ENCODE measurements around the gene FABP2. TPM values are rescaled to one million over a fixed set of nuclear protein-coding genes. Genes with fewer than 3 reads are reported as not detected.
"Not testable (repeated sequence)": the region's sequence is repeated elsewhere in the genome, so short reads cannot be mapped to it uniquely, and the experiment has no call there.

Gene FABP2
- total RNA-seq = not detected

- DNase-seq = no peak
Observed at GRCh38 chr4:119321921-119322687, at the start of gene FABP2. TSS of gene FABP2 (minus strand) at chr4:119322138. CDS start at chr4:119322102, 36 bp downstream.

- not testable (repeated sequence) for DNase-seq
Observed at GRCh38 chr4:119370951-119371683, 49.2 kb upstream of the FABP2 start.

GRCh38 chr4:119370392-119370791 is 48.5 kb upstream of the FABP2 start:
- DNase-seq = peak; percentile 8

GRCh38 chr4:119366802-119367201 is 44.9 kb upstream of the FABP2 start:
- not testable (repeated sequence) for DNase-seq

- DNase-seq = not testable (repeated sequence)
Observed at GRCh38 chr4:119364203-119364602, 42.3 kb upstream of the FABP2 start.

- DNase-seq = not testable (repeated sequence)
Observed at GRCh38 chr4:119363372-119363771, 41.4 kb upstream of the FABP2 start.

- not testable (repeated sequence) for DNase-seq
Observed at GRCh38 chr4:119362413-119362812, 40.5 kb upstream of the FABP2 start.

GRCh38 chr4:119359873-119360272 is 37.9 kb upstream of the FABP2 start:
- not testable (repeated sequence) for DNase-seq

GRCh38 chr4:119356796-119357195 is 34.9 kb upstream of the FABP2 start:
- not testable (repeated sequence) for DNase-seq

- DNase-seq = not testable (repeated sequence)
Observed at GRCh38 chr4:119356041-119356440, 34.1 kb upstream of the FABP2 start.

- DNase-seq = not testable (repeated sequence)
Observed at GRCh38 chr4:119353364-119353763, 31.4 kb upstream of the FABP2 start.

GRCh38 chr4:119348169-119348568 is 26.2 kb upstream of the FABP2 start:
- DNase-seq = not testable (repeated sequence)

- not testable (repeated sequence) for DNase-seq
Observed at GRCh38 chr4:119343293-119343692, 21.4 kb upstream of the FABP2 start.

GRCh38 chr4:119339895-119340294 is 18.0 kb upstream of the FABP2 start:
- not testable (repeated sequence) for DNase-seq

- no peak for DNase-seq
Observed at GRCh38 chr4:119337010-119337409, 15.1 kb upstream of the FABP2 start.

GRCh38 chr4:119336332-119336979 is 14.5 kb upstream of the FABP2 start:
- DNase-seq = not testable (repeated sequence)

- no peak for DNase-seq
Observed at GRCh38 chr4:119329835-119330620, 8.1 kb upstream of the FABP2 start.

GRCh38 chr4:119328695-119329094 is 6.8 kb upstream of the FABP2 start:
- no peak for DNase-seq

GRCh38 chr4:119317990-119318389 is 3.9 kb downstream of the FABP2 start:
- no peak for DNase-seq

- DNase-seq = no peak
Observed at GRCh38 chr4:119315036-119315435, 6.9 kb downstream of the FABP2 start.

GRCh38 chr4:119314356-119314755 is 7.6 kb downstream of the FABP2 start:
- peak; percentile 2 for DNase-seq

- DNase-seq = no peak
Observed at GRCh38 chr4:119313237-119313636, 8.7 kb downstream of the FABP2 start.

GRCh38 chr4:119310826-119311225 is 11.1 kb downstream of the FABP2 start:
- DNase-seq = no peak
